Measurements from ENCODE around the gene SELENON. TPM values are rescaled to one million over a fixed set of nuclear protein-coding genes. Genes with fewer than 3 reads are reported as not detected.

SELENON gene
- total and polyA plus RNA-seq, 2 of the 13 experiments (the other 11 are each of a cell fraction or from before 2014, with no cell fraction given): 3.8 to 8.0 TPM

GRCh38 chr1:25819491-25820246 is 19.7 kb downstream of the SELENON start, which contains the start of gene MTFR1L (continued):
- TF ChIP-seq KIAA2018 (CRISPR knock-in tag; IDR thresholded peaks at IDR 0.05; ENCODE audit: borderline replicate concordance) (0 out of 2 replicates have a peak, but pooled peaks have one; percentile 74), JUNB (CRISPR knock-in tag; IDR thresholded peaks at IDR 0.05; ENCODE audit: borderline replicate concordance) (no peak), ETV6 (CRISPR knock-in tag; conservative IDR thresholded peaks at IDR 0.05) (peak; percentile 22; the same call in 1 of the 2 replicates), ZNF160 (CRISPR knock-in tag; IDR thresholded peaks at IDR 0.05) (peak; percentile 46; the same call in 1 of the 2 replicates), ZGPAT (CRISPR knock-in tag; IDR thresholded peaks at IDR 0.05) (peak; percentile 87; the same call in 1 of the 2 replicates), HMG20B (CRISPR knock-in tag; conservative IDR thresholded peaks at IDR 0.05) (no peak; the same call in 1 of the 2 replicates), ZNF138 (CRISPR knock-in tag; IDR thresholded peaks at IDR 0.05; ENCODE audit: low read depth) (no peak; the same call in 1 of the 2 replicates), TGIF2 (CRISPR knock-in tag; IDR thresholded peaks at IDR 0.05) (0 out of 2 replicates have a peak, but pooled peaks have one; percentile 63), GRHL1 (CRISPR knock-in tag; conservative IDR thresholded peaks at IDR 0.05) (no peak), CREB1 (IDR thresholded peaks at IDR 0.05) (no peak), CREB1 (CRISPR knock-in tag; IDR thresholded peaks at IDR 0.05) (no peak; the same call in 1 of the 2 replicates), ZFX (CRISPR knock-in tag; IDR thresholded peaks at IDR 0.05; ENCODE audit: low read depth) (peak; percentile 81)
- TF ChIP-seq, protein P1, sequence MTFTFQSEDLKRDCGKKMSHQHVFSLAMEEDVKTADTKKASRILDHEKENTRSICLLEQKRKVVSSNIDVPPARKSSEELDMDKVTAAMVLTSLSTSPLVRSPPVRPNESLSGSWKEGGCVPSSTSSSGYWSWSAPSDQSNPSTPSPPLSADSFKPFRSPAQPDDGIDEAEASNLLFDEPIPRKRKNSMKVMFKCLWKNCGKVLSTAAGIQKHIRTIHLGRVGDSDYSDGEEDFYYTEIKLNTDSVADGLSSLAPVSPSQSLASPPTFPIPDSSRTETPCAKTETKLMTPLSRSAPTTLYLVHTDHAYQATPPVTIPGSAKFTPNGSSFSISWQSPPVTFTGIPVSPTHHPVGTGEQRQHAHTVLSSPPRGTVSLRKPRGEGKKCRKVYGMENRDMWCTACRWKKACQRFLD (CRISPR knock-in tag; IDR thresholded peaks at IDR 0.05; ENCODE audit: borderline replicate concordance): peak; percentile 12; the same call in 1 of the 2 replicates
